GM23338 (cell line): Measurements from ENCODE around the gene OR2F2. TPM values are rescaled to one million over a fixed set of nuclear protein-coding genes. Genes with fewer than 3 reads are reported as not detected.

Source experiments
- ATAC-seq: fragments of 200-7000 bp; cut with Tn5 transposase; 3 replicates; pipeline ENCODE4 v1.9.1; 2020
- DNase-seq: peaks from one replicate; pipeline ENCODE4 v3.0.0-alpha.2; 2015; ENCODE audit warnings: low spot score
- H2AFZ ChIP-seq: fragments of 200-600 bp; sonication (generic); 2 replicates; pipeline ENCODE4 v1.8.0; 2016; ENCODE audit warnings: antibody characterized with exemption, mild to moderate bottlenecking, moderate library complexity
- H3F3A ChIP-seq: fragments of 200-600 bp; sonication (generic); replicated peaks from 2 replicates; pipeline ENCODE4 v1.8.0; 2017; ENCODE audit warnings: antibody characterized with exemption, mixed run types, low read depth
- H3K27ac ChIP-seq: fragments of 200-600 bp; sonication (generic); 2 replicates; pipeline ENCODE4 v1.6.1; 2016; ENCODE audit warnings: low read depth
- H3K27me3 ChIP-seq: fragments of 200-600 bp; sonication (generic); 2 replicates; pipeline ENCODE4 v1.8.0; 2016; ENCODE audit warnings: mild to moderate bottlenecking, mixed run types, moderate library complexity; ENCODE audit not compliant: insufficient read depth
- H3K36me3 ChIP-seq: fragments of 200-600 bp; sonication (generic); 2 replicates; pipeline ENCODE4 v1.8.0; 2016; ENCODE audit warnings: mild to moderate bottlenecking; ENCODE audit not compliant: insufficient read depth
- H3K4me1 ChIP-seq: fragments of 200-600 bp; sonication (generic); 2 replicates; pipeline ENCODE4 v1.8.0; 2016; ENCODE audit warnings: mild to moderate bottlenecking, moderate library complexity; ENCODE audit not compliant: insufficient read depth
- H3K4me2 ChIP-seq: fragments of 200-600 bp; sonication (generic); 2 replicates; pipeline ENCODE4 v1.7.1; 2017; ENCODE audit warnings: mixed run types
- H3K4me3 ChIP-seq: fragments of 200-600 bp; sonication (generic); 2 replicates; pipeline ENCODE4 v1.6.1; 2016; ENCODE audit warnings: mixed run types
- H3K79me2 ChIP-seq: fragments of 200-600 bp; sonication (generic); replicated peaks from 2 replicates; pipeline ENCODE4 v1.8.0; 2017; ENCODE audit warnings: mild to moderate bottlenecking; ENCODE audit not compliant: insufficient read depth
- H3K9me2 ChIP-seq: fragments of 200-600 bp; sonication (generic); 2 replicates; pipeline ENCODE4 v1.8.0; 2017; ENCODE audit not compliant: insufficient read depth
- H4K20me1 ChIP-seq: fragments of 200-600 bp; sonication (generic); replicated peaks from 2 replicates; pipeline ENCODE4 v1.8.0; 2017; ENCODE audit warnings: mild to moderate bottlenecking; ENCODE audit not compliant: insufficient read depth
- H3K27ac Mint-ChIP-seq: 2 replicates; pipeline ENCODE4 v1.8.0; 2020; ENCODE audit warnings: inconsistent platforms, mild to moderate bottlenecking, moderate library complexity, mixed read lengths
- H3K27me3 Mint-ChIP-seq: 3 replicates; pipeline ENCODE4 v1.8.0; 2022; ENCODE audit warnings: low read depth, mild to moderate bottlenecking, moderate library complexity, mixed read lengths, inconsistent platforms; ENCODE audit not compliant: insufficient read depth, poor library complexity
- H3K36me3 Mint-ChIP-seq: 3 replicates; pipeline ENCODE4 v1.8.0; 2021; ENCODE audit warnings: low read depth, mild to moderate bottlenecking, inconsistent platforms, moderate library complexity, mixed read lengths
- H3K4me1 Mint-ChIP-seq: 3 replicates; pipeline ENCODE4 v1.8.0; 2020; ENCODE audit warnings: mild to moderate bottlenecking, inconsistent platforms, mixed read lengths
- H3K4me3 Mint-ChIP-seq: 3 replicates; pipeline ENCODE4 v1.8.0; 2021; ENCODE audit warnings: moderate library complexity, mild to moderate bottlenecking, inconsistent platforms, mixed read lengths
- H3K9me3 Mint-ChIP-seq: 3 replicates; pipeline ENCODE4 v1.8.0; 2020; ENCODE audit warnings: moderate library complexity, mild to moderate bottlenecking, inconsistent platforms, mixed read lengths
- CREB1 ChIP-seq: fragments of 250-450 bp; sonication (Bioruptor Pico); IDR thresholded peaks from 2 replicates; pipeline ENCODE4 v1.5.0; 2020; ENCODE audit warnings: low read depth, mild to moderate bottlenecking, moderate library complexity
- EZH2 ChIP-seq: fragments of 200-600 bp; sonication (generic); IDR thresholded peaks from one replicate; pipeline ENCODE4 v1.8.0; 2017; ENCODE audit warnings: antibody characterized with exemption, mild to moderate bottlenecking, low read depth; ENCODE audit not compliant: unreplicated experiment
- EZH2phosphoT487 ChIP-seq: fragments of 200-600 bp; sonication (generic); IDR thresholded peaks from one replicate; pipeline ENCODE4 v1.8.1; 2018; ENCODE audit warnings: antibody characterized with exemption; ENCODE audit not compliant: unreplicated experiment
- NANOG ChIP-seq: IDR thresholded peaks from 2 replicates; pipeline ENCODE4 v1.6.1; 2016; ENCODE audit warnings: antibody characterized with exemption, borderline replicate concordance
- POLR2AphosphoS5 ChIP-seq: IDR thresholded peaks from 2 replicates; pipeline ENCODE4 v1.6.1; 2016; ENCODE audit warnings: antibody characterized with exemption, low read depth
- REST ChIP-seq: IDR thresholded peaks from one replicate; pipeline ENCODE4 v1.6.1; 2018; ENCODE audit warnings: antibody characterized with exemption; ENCODE audit not compliant: unreplicated experiment
- STAT1 ChIP-seq: IDR thresholded peaks from one replicate; pipeline ENCODE4 v1.6.1; 2016; ENCODE audit warnings: antibody characterized with exemption; ENCODE audit not compliant: unreplicated experiment
- ZNF114 ChIP-seq: fragments of 250-450 bp; sonication (Bioruptor Pico); IDR thresholded peaks from 2 replicates; pipeline ENCODE4 v1.5.0; 2020; ENCODE audit warnings: mild to moderate bottlenecking, moderate library complexity
- ZNF331 ChIP-seq: fragments of 250-450 bp; sonication (Bioruptor Pico); IDR thresholded peaks from 2 replicates; pipeline ENCODE4 v1.5.0; 2020; ENCODE audit warnings: low read depth, mild to moderate bottlenecking, moderate library complexity
- polyA plus RNA-seq: library from polyadenylated mRNA; unstranded; fragments of >200 nt; fragmentation: Nextera tagmentation; extraction: Ambion mirVana; gene quantifications from 2 replicates; pipeline ENCODE4 v1.2.1, GENCODE V29; 2016
- total RNA-seq: library from RNA; depleted of rRNA; stranded (reverse); fragments of >200 nt; shearing (Covaris generic); gene quantifications from 2 replicates; pipeline ENCODE4 v1.2.3, GENCODE V29; 2014
- TF ChIP-seq, protein P1 (sequence below), 2 experiments: fragments of 200-600 bp in 1 of 2; sonication (generic) in 1 of 2; conservative IDR thresholded peaks; 2 replicates each; pipeline versions ENCODE4 v1.5.1 to v1.6.1; 2016 to 2017; ENCODE audit warnings: antibody characterized with exemption in 2 of 2, low read depth in 2 of 2, mild to moderate bottlenecking in 2 of 2, moderate library complexity in 1 of 2
- TF ChIP-seq, protein P2 (sequence below): IDR thresholded peaks from 2 replicates; pipeline ENCODE4 v1.6.1; 2016; ENCODE audit warnings: antibody characterized with exemption

OR2F2 gene
- total and polyA plus RNA-seq, 2 experiments from 2014 or later = not detected

- H2AFZ ChIP-seq = no peak overlapping the region
- no peaks in the 10 kb centered on the region for H3K79me2 ChIP-seq
- peaks cover 25% of the 10 kb centered on the region for H3K9me2 ChIP-seq
- no peaks in the 10 kb centered on the region for H3K4me1 ChIP-seq
- no peaks in the 10 kb centered on the region for H3K9me3 Mint-ChIP-seq
- ATAC-seq (no peak), DNase-seq (no peak)
- no peak overlapping the region for H3K4me3 ChIP-seq
- no peak overlapping the region for H3K27ac ChIP-seq
- H3K27me3 ChIP-seq = no peaks in the 10 kb centered on the region
- no peaks in the 10 kb centered on the region for H4K20me1 ChIP-seq
- H3K4me2 ChIP-seq = no peak overlapping the region
- H3K27ac Mint-ChIP-seq = no peak overlapping the region
- TF ChIP-seq REST = no peak
- TF ChIP-seq EZH2 = no peak
- no peak for TF ChIP-seq NANOG
- H3K4me3 Mint-ChIP-seq = no peak overlapping the region
- H3F3A ChIP-seq = no peaks in the 10 kb centered on the region
- no peaks in the 10 kb centered on the region for H3K4me1 Mint-ChIP-seq
- H3K36me3 Mint-ChIP-seq = no peaks in the 10 kb centered on the region
- H3K36me3 ChIP-seq = no peaks in the 10 kb centered on the region
- no peaks in the 10 kb centered on the region for H3K27me3 Mint-ChIP-seq
These were observed 45.9 kb downstream of the OR2F2 start for GRCh38 chr7:143980746-143981510.

DNA sequence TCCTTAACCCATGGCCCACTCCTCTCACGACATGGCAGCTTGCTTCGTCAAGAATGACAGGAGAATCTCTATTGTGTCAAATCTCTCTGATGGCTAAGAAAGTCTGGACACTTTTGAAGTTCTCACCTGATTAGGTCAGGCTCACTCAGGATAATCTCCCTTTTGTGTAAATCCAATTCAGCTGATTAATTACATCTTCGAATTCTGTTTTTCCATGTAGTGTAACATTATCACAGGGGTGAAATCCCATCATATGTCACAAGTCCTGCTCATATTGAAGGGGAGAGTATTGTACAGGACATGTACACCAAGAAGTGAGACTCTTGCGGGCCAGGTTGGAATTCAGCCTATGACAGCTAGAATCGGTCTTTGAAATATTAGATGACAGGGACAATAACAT is 48.9 kb downstream of the OR2F2 start:
- peaks cover 2% of the 10 kb centered on the region; the same call in 2 of the 3 replicates for H3K36me3 Mint-ChIP-seq
- TF ChIP-seq EZH2 (no peak), CREB1 (CRISPR knock-in tag) (no peak), ZNF114 (no peak), POLR2AphosphoS5 (no peak), ZNF331 (no peak), EZH2phosphoT487 (no peak), STAT1 (no peak)
- TF ChIP-seq, protein P1, sequence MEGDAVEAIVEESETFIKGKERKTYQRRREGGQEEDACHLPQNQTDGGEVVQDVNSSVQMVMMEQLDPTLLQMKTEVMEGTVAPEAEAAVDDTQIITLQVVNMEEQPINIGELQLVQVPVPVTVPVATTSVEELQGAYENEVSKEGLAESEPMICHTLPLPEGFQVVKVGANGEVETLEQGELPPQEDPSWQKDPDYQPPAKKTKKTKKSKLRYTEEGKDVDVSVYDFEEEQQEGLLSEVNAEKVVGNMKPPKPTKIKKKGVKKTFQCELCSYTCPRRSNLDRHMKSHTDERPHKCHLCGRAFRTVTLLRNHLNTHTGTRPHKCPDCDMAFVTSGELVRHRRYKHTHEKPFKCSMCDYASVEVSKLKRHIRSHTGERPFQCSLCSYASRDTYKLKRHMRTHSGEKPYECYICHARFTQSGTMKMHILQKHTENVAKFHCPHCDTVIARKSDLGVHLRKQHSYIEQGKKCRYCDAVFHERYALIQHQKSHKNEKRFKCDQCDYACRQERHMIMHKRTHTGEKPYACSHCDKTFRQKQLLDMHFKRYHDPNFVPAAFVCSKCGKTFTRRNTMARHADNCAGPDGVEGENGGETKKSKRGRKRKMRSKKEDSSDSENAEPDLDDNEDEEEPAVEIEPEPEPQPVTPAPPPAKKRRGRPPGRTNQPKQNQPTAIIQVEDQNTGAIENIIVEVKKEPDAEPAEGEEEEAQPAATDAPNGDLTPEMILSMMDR (conservative IDR thresholded peaks at IDR 0.05; ENCODE audit: low read depth in 2 of 2) = no peak
- TF ChIP-seq, protein P2, sequence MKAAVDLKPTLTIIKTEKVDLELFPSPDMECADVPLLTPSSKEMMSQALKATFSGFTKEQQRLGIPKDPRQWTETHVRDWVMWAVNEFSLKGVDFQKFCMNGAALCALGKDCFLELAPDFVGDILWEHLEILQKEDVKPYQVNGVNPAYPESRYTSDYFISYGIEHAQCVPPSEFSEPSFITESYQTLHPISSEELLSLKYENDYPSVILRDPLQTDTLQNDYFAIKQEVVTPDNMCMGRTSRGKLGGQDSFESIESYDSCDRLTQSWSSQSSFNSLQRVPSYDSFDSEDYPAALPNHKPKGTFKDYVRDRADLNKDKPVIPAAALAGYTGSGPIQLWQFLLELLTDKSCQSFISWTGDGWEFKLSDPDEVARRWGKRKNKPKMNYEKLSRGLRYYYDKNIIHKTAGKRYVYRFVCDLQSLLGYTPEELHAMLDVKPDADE = no peak

More for the DNA sequence above, 48.9 kb downstream of the OR2F2 start:
- Mint-ChIP-seq H3K27me3 (no peaks in the 10 kb centered on the region), H3K4me3 (no peak overlapping the region), H3K4me1 (no peaks in the 10 kb centered on the region), H3K27ac (no peak overlapping the region), H3K9me3 (peaks cover 3% of the 10 kb centered on the region; the same call in 1 of the 3 replicates)
- no peaks in the 10 kb centered on the region for H3K36me3 ChIP-seq
- H3K4me3 ChIP-seq = no peak overlapping the region
- no peak overlapping the region for H3K27ac ChIP-seq
- H3K4me1 ChIP-seq = no peaks in the 10 kb centered on the region
- H3K4me2 ChIP-seq = no peak overlapping the region
- no peak overlapping the region for H2AFZ ChIP-seq
- H4K20me1 ChIP-seq = no peaks in the 10 kb centered on the region
- H3K79me2 ChIP-seq = no peaks in the 10 kb centered on the region
- H3K9me2 ChIP-seq = peaks cover 25% of the 10 kb centered on the region
- H3K27me3 ChIP-seq = no peaks in the 10 kb centered on the region
- DNase-seq (no peak), ATAC-seq (no peak)
- no peaks in the 10 kb centered on the region for H3F3A ChIP-seq
